Neutrophil (primary cell): ENCODE measurements around the gene MGAT5B.

Experiments
- H3K27ac ChIP-seq: fragments of 200-600 bp; sonication (generic); 2 replicates; pipeline ENCODE4 v1.5.1; 2016; ENCODE audit warnings: mild to moderate bottlenecking, moderate library complexity
- H3K27me3 ChIP-seq: fragments of 200-600 bp; sonication (generic); 2 replicates; pipeline ENCODE4 v1.6.0; 2016; ENCODE audit warnings: mild to moderate bottlenecking
- H3K36me3 ChIP-seq: fragments of 200-600 bp; sonication (generic); 2 replicates; pipeline ENCODE4 v1.5.1; 2017
- H3K4me1 ChIP-seq, 2 experiments: fragments of 200-600 bp in 1 of 2; sonication (generic) in 1 of 2; 1 replicate in 1 of 2; 2 replicates in 1 of 2; pipeline versions ENCODE4 v1.5.1 to v1.6.1; 2013 to 2016; ENCODE audit warnings: low read depth in 1 of 2, low read length in 1 of 2, mild to moderate bottlenecking in 1 of 2, moderate library complexity in 1 of 2; ENCODE audit not compliant: control insufficient read depth in 1 of 2, insufficient read depth in 1 of 2
- H3K4me3 ChIP-seq, 2 experiments: fragments of 200-600 bp in 1 of 2; sonication (generic) in 1 of 2; 1 replicate in 1 of 2; 2 replicates in 1 of 2; pipeline ENCODE4 v1.5.1; 2013 to 2016; ENCODE audit warnings: low read depth in 1 of 2, low read length in 1 of 2, mild to moderate bottlenecking in 1 of 2, moderate library complexity in 1 of 2
- H3K9me3 ChIP-seq: fragments of 200-600 bp; sonication (generic); 2 replicates; pipeline ENCODE4 v1.5.1; 2016
- TF ChIP-seq, protein P1 (sequence below): fragments of 200-600 bp; sonication (generic); IDR thresholded peaks from 2 replicates; pipeline ENCODE4 v1.5.1; 2016; ENCODE audit warnings: antibody characterized with exemption

Gene MGAT5B

DNA sequence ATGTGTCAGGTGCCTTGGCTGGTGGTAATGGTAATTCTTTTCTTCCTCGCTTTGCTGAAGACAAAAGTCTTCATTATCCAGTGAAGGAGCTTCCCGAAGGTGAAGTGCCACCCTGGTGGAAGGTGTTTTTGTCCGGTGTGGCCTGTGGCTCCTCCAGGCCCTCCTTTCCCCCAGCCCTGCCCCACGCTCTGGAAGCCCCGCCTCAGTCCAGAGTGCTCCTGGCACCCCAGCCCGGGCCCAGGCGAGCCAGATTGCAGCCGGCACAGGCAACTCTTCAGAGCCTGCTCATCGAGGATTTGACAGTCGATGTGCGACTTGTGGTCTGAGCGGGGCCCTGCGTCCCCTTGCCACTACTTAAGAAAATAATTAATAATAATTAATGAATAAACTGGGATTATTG is 93.7 kb downstream of the MGAT5B start:
- TF ChIP-seq, protein P1, sequence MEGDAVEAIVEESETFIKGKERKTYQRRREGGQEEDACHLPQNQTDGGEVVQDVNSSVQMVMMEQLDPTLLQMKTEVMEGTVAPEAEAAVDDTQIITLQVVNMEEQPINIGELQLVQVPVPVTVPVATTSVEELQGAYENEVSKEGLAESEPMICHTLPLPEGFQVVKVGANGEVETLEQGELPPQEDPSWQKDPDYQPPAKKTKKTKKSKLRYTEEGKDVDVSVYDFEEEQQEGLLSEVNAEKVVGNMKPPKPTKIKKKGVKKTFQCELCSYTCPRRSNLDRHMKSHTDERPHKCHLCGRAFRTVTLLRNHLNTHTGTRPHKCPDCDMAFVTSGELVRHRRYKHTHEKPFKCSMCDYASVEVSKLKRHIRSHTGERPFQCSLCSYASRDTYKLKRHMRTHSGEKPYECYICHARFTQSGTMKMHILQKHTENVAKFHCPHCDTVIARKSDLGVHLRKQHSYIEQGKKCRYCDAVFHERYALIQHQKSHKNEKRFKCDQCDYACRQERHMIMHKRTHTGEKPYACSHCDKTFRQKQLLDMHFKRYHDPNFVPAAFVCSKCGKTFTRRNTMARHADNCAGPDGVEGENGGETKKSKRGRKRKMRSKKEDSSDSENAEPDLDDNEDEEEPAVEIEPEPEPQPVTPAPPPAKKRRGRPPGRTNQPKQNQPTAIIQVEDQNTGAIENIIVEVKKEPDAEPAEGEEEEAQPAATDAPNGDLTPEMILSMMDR, result no peak
- Histone ChIP-seq H3K27me3 (peaks cover 41% of the 10 kb centered on the region), H3K9me3 (no peaks in the 10 kb centered on the region), H3K4me1 (no peaks in the 10 kb centered on the region), H3K4me3 (no peak overlapping the region), H3K36me3 (no peaks in the 10 kb centered on the region), H3K27ac (no peak overlapping the region)

DNA sequence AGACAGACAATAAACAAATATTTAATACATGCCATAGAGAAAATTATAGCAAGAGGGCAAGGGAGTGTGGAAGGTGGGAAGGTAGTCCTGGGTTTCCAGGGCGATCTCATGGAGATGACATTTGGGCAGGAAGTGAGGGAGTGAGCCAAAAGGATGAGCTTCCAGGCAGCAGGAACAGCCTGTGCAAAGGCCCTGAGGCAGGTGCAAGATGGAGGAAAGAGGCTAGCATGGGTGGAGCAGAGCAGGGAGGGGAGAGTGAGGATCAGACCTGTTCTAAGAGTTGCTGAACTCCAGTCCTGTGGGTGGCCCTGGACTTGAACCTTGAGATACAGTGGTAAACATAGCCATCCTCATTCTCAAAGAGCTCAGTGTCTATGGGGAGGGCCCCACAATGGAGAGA is 94.7 kb downstream of the MGAT5B start:
- no peaks in the 10 kb centered on the region for H3K36me3 ChIP-seq
- TF ChIP-seq, protein P1, result no peak
- H3K4me3 ChIP-seq, result no peak overlapping the region
- peaks cover 41% of the 10 kb centered on the region for H3K27me3 ChIP-seq
- H3K27ac ChIP-seq, result no peak overlapping the region
- H3K4me1 ChIP-seq, result no peaks in the 10 kb centered on the region
- no peaks in the 10 kb centered on the region for H3K9me3 ChIP-seq

DNA sequence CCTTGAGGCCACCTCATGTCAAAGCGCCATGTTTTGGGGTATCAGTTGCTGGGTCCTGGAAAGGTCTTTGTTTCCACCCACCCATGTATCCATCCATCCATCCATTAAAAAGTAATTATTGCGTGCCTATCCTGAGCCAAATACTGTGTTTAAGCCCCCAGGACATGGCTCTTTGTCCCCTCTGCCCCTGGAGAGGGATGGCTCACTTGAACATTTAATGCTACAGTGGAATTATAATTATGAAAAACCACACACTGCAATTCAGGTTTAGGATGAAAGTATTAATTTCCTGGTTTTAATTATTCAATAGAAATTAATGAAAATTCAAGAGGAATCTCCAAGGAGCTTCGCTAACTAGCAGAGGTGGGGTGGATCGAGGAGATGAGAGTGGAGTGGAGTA is 97.8 kb downstream of the MGAT5B start:
- peaks cover 61% of the 10 kb centered on the region for H3K27me3 ChIP-seq
- H3K36me3 ChIP-seq, result no peaks in the 10 kb centered on the region
- TF ChIP-seq, protein P1, result no peak

DNA sequence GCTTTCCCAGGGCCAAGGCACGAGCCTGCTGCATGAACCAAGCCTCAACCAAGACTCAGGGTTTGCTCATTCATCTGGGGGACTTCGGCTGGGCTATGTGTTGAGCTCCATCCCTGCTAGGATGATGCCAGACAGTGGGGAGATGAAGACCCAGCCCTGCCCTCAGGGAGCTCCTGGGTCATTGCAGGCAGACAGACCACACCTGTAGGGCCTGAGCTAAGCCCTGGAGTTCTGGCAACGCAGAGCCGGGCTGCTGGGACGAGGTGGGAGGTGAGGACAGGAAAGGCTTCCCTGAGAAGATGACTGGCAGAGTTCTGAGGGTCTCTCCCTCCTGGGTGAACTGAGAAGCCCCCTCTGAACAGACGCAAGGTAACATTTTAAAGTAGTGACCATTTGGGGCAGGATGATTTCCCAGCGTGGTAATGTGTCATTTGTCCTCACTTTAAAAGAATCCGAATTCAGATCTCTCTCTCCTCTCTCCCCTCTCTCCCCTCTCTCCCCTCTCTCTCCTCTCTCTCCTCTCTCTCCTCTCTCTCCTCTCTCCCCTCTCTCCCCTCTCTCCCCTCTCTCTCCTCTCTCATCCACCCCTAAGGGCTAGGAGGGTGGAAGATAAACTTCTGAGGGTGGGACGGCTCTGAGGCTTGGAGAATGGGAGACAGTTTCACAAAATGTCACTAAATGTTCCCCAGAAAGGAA is 98.4 kb downstream of the MGAT5B start:
- TF ChIP-seq, protein P1, result no peak
- peaks cover 67% of the 10 kb centered on the region for H3K27me3 ChIP-seq
- H3K36me3 ChIP-seq, result no peaks in the 10 kb centered on the region
- H3K4me1 ChIP-seq, result no peaks in the 10 kb centered on the region
- no peak overlapping the region for H3K27ac ChIP-seq
- H3K9me3 ChIP-seq, result no peaks in the 10 kb centered on the region
- H3K4me3 ChIP-seq, result no peak overlapping the region

More for the DNA sequence above, 97.8 kb downstream of the MGAT5B start:
- Histone ChIP-seq H3K27ac (no peak overlapping the region), H3K4me3 (no peak overlapping the region), H3K4me1 (no peaks in the 10 kb centered on the region), H3K9me3 (no peaks in the 10 kb centered on the region)

DNA sequence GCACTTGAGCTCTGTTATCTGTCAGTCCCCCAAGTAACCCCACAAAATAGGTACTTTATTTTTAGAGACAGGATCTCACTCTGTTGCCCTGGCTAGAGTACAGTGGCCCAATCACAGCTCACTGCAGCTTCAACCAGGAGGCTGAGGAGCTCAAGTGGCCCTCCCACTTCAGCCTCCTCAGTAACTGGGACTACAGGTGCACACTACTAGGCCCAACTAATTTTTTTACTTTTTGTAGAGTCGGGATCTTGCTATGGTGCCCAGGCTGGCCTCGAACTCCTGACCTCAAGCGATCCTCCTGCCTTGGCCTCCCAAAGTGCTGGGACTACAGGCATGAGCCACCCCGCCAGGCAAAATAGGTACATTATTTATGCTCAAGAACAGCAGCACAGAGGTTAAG is 99.6 kb downstream of the MGAT5B start:
- Histone ChIP-seq H3K27ac (no peak overlapping the region), H3K4me3 (no peak overlapping the region), H3K4me1 (no peaks in the 10 kb centered on the region), H3K27me3 (peaks cover 74% of the 10 kb centered on the region), H3K36me3 (no peaks in the 10 kb centered on the region), H3K9me3 (no peaks in the 10 kb centered on the region)
- TF ChIP-seq, protein P1, result no peak
